H1 (cell line): Measurements from ENCODE around the gene SMYD3. TPM values are rescaled to one million over a fixed set of nuclear protein-coding genes. Genes with fewer than 3 reads are reported as not detected.

ENCODE experiments used
- JUN ChIP-seq: IDR thresholded peaks from 2 replicates; pipeline ENCODE4 v1.6.1; 2011; ENCODE audit warnings: low read depth, mild to moderate bottlenecking, improper control_type of control experiment, low read length
- SUZ12 ChIP-seq: fragments of 200-600 bp; sonication (generic); IDR thresholded peaks from 2 replicates; pipeline ENCODE4 v1.6.1; 2012; ENCODE audit warnings: mild to moderate bottlenecking, inconsistent platforms, low read length, moderate library complexity, mixed read lengths
- polyA plus RNA-seq, 7 experiments: library from polyadenylated mRNA; depleted of rRNA in 3 of 7; stranded (reverse) in 5 of 7; unstranded in 2 of 7; fragments of >200 nt in 5 of 7; fragments of 200-250 nt in 2 of 7; gene quantifications; 1 replicate in 5 of 7; 2 replicates in 1 of 7; 4 replicates in 1 of 7; pipeline versions ENCODE4 v1.2.1 to v1.2.3, GENCODE V29; 2011 to 2013; ENCODE audit warnings: missing spikeins in 2 of 7, mixed read lengths in 2 of 7
- total RNA-seq: library from RNA; stranded (reverse); fragmentation: NEBNext Ultra II Directional; extraction: Animal tissue kit (Norgen Biotek cat#: 25700); gene quantifications from 2 replicates; pipeline ENCODE4 v1.2.1, GENCODE V29; 2021
- TF ChIP-seq, protein P1 (sequence below): fragments of 300-600 bp; sonication (generic); IDR thresholded peaks from 2 replicates; pipeline ENCODE4 v1.7.1; 2012; ENCODE audit warnings: low read length, moderate library complexity, mild to moderate bottlenecking, inconsistent platforms; ENCODE audit not compliant: insufficient replicate concordance
- TF ChIP-seq, protein P2 (sequence below): IDR thresholded peaks from 2 replicates; pipeline ENCODE4 v1.6.1; 2012; ENCODE audit warnings: inconsistent platforms

Gene SMYD3
- total and polyA plus RNA-seq, 2 of the 8 experiments (the other 6 are each of a cell fraction or from before 2014, with no cell fraction given), result 17.3 to 25.4 TPM

DNA sequence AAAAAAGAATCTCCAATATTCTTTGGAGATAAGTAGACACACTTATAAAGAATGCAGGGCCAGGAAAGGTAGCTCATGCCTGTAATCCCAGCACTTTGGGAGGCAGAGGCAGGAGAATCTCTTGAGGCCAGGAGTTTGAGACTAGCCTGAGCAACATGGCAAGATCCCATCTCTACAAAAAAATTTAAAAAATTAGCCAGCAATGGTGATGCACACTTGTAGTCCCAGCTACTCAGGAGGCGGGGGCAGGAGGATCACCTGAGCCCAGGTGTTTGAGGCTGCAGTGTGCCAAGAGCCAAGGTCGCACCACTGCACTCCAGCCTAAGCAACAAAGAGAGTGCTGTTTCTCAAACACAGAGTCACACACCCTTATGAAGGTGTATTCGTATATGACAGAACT, 385.0 kb downstream of the SMYD3 start (continued):
- TF ChIP-seq, protein P1, sequence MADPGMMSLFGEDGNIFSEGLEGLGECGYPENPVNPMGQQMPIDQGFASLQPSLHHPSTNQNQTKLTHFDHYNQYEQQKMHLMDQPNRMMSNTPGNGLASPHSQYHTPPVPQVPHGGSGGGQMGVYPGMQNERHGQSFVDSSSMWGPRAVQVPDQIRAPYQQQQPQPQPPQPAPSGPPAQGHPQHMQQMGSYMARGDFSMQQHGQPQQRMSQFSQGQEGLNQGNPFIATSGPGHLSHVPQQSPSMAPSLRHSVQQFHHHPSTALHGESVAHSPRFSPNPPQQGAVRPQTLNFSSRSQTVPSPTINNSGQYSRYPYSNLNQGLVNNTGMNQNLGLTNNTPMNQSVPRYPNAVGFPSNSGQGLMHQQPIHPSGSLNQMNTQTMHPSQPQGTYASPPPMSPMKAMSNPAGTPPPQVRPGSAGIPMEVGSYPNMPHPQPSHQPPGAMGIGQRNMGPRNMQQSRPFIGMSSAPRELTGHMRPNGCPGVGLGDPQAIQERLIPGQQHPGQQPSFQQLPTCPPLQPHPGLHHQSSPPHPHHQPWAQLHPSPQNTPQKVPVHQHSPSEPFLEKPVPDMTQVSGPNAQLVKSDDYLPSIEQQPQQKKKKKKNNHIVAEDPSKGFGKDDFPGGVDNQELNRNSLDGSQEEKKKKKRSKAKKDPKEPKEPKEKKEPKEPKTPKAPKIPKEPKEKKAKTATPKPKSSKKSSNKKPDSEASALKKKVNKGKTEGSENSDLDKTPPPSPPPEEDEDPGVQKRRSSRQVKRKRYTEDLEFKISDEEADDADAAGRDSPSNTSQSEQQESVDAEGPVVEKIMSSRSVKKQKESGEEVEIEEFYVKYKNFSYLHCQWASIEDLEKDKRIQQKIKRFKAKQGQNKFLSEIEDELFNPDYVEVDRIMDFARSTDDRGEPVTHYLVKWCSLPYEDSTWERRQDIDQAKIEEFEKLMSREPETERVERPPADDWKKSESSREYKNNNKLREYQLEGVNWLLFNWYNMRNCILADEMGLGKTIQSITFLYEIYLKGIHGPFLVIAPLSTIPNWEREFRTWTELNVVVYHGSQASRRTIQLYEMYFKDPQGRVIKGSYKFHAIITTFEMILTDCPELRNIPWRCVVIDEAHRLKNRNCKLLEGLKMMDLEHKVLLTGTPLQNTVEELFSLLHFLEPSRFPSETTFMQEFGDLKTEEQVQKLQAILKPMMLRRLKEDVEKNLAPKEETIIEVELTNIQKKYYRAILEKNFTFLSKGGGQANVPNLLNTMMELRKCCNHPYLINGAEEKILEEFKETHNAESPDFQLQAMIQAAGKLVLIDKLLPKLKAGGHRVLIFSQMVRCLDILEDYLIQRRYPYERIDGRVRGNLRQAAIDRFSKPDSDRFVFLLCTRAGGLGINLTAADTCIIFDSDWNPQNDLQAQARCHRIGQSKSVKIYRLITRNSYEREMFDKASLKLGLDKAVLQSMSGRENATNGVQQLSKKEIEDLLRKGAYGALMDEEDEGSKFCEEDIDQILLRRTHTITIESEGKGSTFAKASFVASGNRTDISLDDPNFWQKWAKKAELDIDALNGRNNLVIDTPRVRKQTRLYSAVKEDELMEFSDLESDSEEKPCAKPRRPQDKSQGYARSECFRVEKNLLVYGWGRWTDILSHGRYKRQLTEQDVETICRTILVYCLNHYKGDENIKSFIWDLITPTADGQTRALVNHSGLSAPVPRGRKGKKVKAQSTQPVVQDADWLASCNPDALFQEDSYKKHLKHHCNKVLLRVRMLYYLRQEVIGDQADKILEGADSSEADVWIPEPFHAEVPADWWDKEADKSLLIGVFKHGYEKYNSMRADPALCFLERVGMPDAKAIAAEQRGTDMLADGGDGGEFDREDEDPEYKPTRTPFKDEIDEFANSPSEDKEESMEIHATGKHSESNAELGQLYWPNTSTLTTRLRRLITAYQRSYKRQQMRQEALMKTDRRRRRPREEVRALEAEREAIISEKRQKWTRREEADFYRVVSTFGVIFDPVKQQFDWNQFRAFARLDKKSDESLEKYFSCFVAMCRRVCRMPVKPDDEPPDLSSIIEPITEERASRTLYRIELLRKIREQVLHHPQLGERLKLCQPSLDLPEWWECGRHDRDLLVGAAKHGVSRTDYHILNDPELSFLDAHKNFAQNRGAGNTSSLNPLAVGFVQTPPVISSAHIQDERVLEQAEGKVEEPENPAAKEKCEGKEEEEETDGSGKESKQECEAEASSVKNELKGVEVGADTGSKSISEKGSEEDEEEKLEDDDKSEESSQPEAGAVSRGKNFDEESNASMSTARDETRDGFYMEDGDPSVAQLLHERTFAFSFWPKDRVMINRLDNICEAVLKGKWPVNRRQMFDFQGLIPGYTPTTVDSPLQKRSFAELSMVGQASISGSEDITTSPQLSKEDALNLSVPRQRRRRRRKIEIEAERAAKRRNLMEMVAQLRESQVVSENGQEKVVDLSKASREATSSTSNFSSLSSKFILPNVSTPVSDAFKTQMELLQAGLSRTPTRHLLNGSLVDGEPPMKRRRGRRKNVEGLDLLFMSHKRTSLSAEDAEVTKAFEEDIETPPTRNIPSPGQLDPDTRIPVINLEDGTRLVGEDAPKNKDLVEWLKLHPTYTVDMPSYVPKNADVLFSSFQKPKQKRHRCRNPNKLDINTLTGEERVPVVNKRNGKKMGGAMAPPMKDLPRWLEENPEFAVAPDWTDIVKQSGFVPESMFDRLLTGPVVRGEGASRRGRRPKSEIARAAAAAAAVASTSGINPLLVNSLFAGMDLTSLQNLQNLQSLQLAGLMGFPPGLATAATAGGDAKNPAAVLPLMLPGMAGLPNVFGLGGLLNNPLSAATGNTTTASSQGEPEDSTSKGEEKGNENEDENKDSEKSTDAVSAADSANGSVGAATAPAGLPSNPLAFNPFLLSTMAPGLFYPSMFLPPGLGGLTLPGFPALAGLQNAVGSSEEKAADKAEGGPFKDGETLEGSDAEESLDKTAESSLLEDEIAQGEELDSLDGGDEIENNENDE, result no peak
- TF ChIP-seq JUN (no peak), SUZ12 (no peak)
- TF ChIP-seq, protein P2, sequence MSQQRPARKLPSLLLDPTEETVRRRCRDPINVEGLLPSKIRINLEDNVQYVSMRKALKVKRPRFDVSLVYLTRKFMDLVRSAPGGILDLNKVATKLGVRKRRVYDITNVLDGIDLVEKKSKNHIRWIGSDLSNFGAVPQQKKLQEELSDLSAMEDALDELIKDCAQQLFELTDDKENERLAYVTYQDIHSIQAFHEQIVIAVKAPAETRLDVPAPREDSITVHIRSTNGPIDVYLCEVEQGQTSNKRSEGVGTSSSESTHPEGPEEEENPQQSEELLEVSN, result no peak
